NB4 (cell line): ENCODE results near the gene HEXD.

Experiments used
- DNase-seq: peaks from one replicate; pipeline ENCODE4 v3.0.0; 2010; ENCODE audit warnings: low read depth
- H3K4me3 ChIP-seq: one replicate; pipeline ENCODE4 v1.5.1; 2011; ENCODE audit warnings: mild to moderate bottlenecking, low read depth, low read length, moderate library complexity
- CTCF ChIP-seq: IDR thresholded peaks from one replicate; pipeline ENCODE4 v1.5.1; 2012; ENCODE audit warnings: low read depth, low read length
- MYC ChIP-seq: IDR thresholded peaks from 2 replicates; pipeline ENCODE4 v1.6.1; 2011; ENCODE audit warnings: low read depth, low read length
- POLR2A ChIP-seq: IDR thresholded peaks from 2 replicates; pipeline ENCODE4 v1.6.1; 2011; ENCODE audit warnings: mild to moderate bottlenecking; ENCODE audit not compliant: insufficient read length; ENCODE audit errors: extremely low read depth
- TF ChIP-seq, protein P1 (sequence below): IDR thresholded peaks from 2 replicates; pipeline ENCODE4 v1.6.1; 2011; ENCODE audit warnings: low read depth, low read length

HEXD gene

DNA sequence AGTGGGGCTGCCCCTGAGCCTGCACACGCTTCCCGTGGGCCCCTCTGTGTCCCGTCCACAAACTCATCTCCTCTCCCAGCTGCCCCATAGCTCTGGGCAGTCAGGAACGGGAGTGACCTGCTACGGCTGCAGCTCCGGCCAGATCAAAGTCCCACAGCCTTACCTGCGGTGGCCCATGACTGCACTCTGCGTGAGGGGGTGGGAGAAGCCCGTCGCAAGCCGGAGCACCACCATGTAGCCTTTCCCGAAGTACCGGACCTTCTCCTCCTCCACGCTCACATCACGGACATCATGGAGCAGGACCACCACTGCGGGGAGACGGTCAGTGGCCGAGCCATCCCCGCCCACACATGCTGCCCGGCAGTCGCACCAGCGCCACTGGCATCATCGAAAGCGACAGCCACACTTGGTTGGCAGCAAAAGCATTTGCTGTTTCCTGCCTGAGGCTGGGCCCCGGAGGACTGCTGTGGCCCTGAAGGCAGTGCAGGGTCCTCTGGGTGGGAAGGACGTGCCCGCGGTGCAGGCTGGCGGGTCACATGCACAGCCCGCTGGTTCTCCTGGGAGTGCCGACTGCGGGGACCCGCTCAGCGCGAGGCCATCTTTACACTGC is 26.2 kb downstream of the HEXD start:
- no peak for DNase-seq
- H3K4me3 ChIP-seq = no peak overlapping the region
- TF ChIP-seq, protein P1, sequence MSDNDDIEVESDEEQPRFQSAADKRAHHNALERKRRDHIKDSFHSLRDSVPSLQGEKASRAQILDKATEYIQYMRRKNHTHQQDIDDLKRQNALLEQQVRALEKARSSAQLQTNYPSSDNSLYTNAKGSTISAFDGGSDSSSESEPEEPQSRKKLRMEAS = no peak
- TF ChIP-seq POLR2A (no peak), CTCF (no peak), MYC (no peak)

- no peak for DNase-seq
- no peak for TF ChIP-seq CTCF
- TF ChIP-seq MYC = no peak
- TF ChIP-seq, protein P1 = no peak
- no peak for TF ChIP-seq POLR2A
- no peak overlapping the region for H3K4me3 ChIP-seq
Observed at GRCh38 chr17:82444941-82445521, 26.9 kb downstream of the HEXD start.

GRCh38 chr17:82445542-82445941 is 27.4 kb downstream of the HEXD start:
- no peak for TF ChIP-seq POLR2A
- TF ChIP-seq MYC = no peak
- no peak for TF ChIP-seq CTCF
- TF ChIP-seq, protein P1 = no peak
- no peak overlapping the region for H3K4me3 ChIP-seq
- peak; percentile 25 for DNase-seq

- DNase-seq = no peak
- no peak overlapping the region for H3K4me3 ChIP-seq
- no peak for TF ChIP-seq MYC
- no peak for TF ChIP-seq CTCF
- no peak for TF ChIP-seq POLR2A
- TF ChIP-seq, protein P1 = no peak
Observed at GRCh38 chr17:82446124-82446523, 28.0 kb downstream of the HEXD start.

- H3K4me3 ChIP-seq = no peak overlapping the region
- no peak for TF ChIP-seq MYC
- TF ChIP-seq, protein P1 = no peak
- TF ChIP-seq POLR2A = no peak
- TF ChIP-seq CTCF = no peak
Observed at GRCh38 chr17:82446649-82447048, 28.5 kb downstream of the HEXD start.

More at GRCh38 chr17:82446649-82447048, 28.5 kb downstream of the HEXD start:
- no peak for DNase-seq
